Natural killer cell treated with Interleukin-12 subunit alpha and Interleukin-12 subunit beta and Interleukin-15 and Interleukin-18, amount 100 ng/mL, for 72 hours (primary cell): ENCODE results near the gene TADA3. TPM values are rescaled to one million over a fixed set of nuclear protein-coding genes. Genes with fewer than 3 reads are reported as not detected.

Source experiments
- ATAC-seq, 2 donors: fragments of 150-1000 bp; cut with Tn5 transposase in 1 of 2; sonication (Bioruptor Pico), chemical (Tn5 transposase) in 1 of 2; 2 replicates each; pipeline ENCODE4 v1.10.0; 2021
- DNase-seq: peaks from one replicate; pipeline ENCODE4 v3.0.0; 2022; ENCODE audit warnings: low spot score
- H3K27ac Mint-ChIP-seq, 2 donors: 1 replicate in 1 of 2; 2 replicates in 1 of 2; pipeline ENCODE4 v1.8.0; 2022; ENCODE audit warnings: mixed read lengths in 2 of 2, mild to moderate bottlenecking in 1 of 2, moderate library complexity in 1 of 2
- H3K27me3 Mint-ChIP-seq, 2 donors: 1 replicate in 1 of 2; 2 replicates in 1 of 2; pipeline ENCODE4 v1.8.0; 2022; ENCODE audit warnings: mixed read lengths in 2 of 2
- H3K36me3 Mint-ChIP-seq: one replicate; pipeline ENCODE4 v1.8.0; 2022; ENCODE audit warnings: mixed read lengths
- H3K4me1 Mint-ChIP-seq, 2 donors: 1 replicate in 1 of 2; 2 replicates in 1 of 2; pipeline ENCODE4 v1.8.0; 2022; ENCODE audit warnings: low read depth in 2 of 2, mixed read lengths in 2 of 2, mild to moderate bottlenecking in 1 of 2
- H3K4me3 Mint-ChIP-seq: one replicate; pipeline ENCODE4 v1.8.0; 2022; ENCODE audit warnings: mixed read lengths
- H3K9me3 Mint-ChIP-seq: 2 replicates; pipeline ENCODE4 v1.8.0; 2022; ENCODE audit warnings: mixed read lengths
- total RNA-seq, 2 donors: library from RNA; stranded (reverse); gene quantifications; one replicate each; pipeline ENCODE4 v1.2.3, GENCODE V29; 2022

The TADA3 gene, protein sequence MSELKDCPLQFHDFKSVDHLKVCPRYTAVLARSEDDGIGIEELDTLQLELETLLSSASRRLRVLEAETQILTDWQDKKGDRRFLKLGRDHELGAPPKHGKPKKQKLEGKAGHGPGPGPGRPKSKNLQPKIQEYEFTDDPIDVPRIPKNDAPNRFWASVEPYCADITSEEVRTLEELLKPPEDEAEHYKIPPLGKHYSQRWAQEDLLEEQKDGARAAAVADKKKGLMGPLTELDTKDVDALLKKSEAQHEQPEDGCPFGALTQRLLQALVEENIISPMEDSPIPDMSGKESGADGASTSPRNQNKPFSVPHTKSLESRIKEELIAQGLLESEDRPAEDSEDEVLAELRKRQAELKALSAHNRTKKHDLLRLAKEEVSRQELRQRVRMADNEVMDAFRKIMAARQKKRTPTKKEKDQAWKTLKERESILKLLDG
- total RNA-seq: 10 to 100 TPM; 58.3 to 65.6 TPM

DNA sequence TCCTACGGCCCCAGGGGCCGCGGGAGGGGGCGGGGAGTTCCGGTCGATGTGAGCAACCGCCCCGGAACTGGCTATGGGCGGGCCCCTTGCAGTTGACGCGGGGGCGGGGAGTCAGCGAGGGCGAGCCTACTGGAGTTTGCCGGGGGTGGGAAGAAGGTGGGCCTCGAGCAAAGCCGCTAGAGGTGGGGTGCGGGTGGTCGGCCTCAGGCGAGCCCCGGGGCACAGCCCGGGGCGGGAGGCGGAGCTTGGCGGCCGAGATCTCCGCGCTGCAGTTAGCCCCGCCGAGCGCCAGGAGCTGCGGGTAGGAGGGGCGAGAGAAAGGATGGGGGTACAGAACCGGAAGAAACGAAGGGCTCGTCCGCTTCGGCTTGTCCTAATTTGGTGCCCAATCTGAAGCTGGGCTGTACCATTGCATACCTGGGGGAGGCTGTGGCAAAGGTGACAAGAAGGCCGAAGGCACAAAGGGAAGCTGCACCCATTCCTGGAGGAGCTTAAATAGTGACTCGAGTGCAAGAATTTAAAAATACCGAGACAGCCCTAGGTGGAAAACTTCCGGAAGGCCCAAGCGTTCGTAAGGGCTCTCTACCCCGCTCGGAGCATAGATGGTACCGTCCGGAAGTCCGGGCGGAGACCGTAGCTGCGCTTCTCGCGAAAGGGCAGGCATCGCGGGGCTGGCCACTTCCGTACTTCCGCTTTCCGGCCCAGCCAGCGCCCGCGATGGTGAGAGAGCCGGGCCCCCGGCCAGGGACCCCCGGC lies at the start of gene TADA3, which contains the start of gene ARPC4:
TSS of gene TADA3 (minus strand) at position 69 of the 756 bp plus-strand sequence. CDS start 1,007 bp downstream, outside the sequence.
TSS of gene ARPC4 (plus strand) at position 678 of the 756 bp plus-strand sequence. CDS start at position 718, 40 bp downstream.
- Mint-ChIP-seq H3K9me3 (no peaks in the 10 kb centered on the region), H3K4me1 (peaks cover 55 to 56% of the 10 kb centered on the region in 2 donors), H3K4me3 (peak within 1 kb of the TSS; percentile 99), H3K27me3 (no peaks in the 10 kb centered on the region), H3K27ac (peak within 1 kb of the TSS; percentile 99), H3K36me3 (peaks cover 34% of the 10 kb centered on the region)
- DNase-seq (peak; percentile 97), ATAC-seq (peak; percentile 91 to 94)

DNA sequence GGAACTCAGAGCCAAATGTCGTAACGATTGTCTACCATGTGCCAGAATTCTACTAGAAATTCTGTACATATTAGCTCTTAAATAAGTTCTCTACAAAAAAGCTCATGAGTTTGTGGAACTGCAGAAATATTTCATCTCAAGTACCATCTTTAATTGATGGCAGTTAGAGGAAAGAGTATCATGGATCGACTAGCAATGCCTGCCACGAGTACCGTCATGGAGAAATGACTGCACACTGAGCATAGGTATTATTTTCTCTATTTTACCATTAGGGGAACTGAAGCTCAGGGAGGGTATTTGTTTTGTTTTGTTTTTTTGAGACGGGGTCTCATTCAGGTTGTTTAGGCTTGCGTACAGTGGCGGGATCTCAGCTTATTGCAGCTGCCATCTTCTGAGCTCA lies 48.7 kb upstream of the TADA3 start:
- ATAC-seq: no peak
- peak overlapping the region in 1 of 2 donors; percentile 18 for H3K27ac Mint-ChIP-seq

DNA sequence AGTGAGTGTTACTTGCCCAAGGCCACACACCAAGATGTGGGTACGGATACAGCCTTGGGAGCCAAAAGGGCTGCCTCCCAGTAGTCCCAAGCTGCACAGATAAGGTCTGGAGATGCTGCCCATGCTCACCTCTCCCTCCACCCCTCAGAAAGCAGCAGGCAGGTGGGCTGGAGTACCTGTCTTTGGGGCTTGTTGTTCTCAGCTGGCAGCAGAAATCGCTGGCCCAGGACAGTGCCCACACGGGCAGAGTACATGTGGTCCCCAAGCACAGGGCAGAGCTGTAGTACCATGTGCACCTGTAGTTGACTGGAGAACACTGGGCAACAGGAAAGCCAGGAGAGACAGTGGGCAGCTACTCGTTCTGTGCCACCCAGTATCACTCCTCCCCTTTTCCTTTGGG lies 46.6 kb upstream of the TADA3 start:
- H3K4me3 Mint-ChIP-seq: no peak overlapping the region
- H3K9me3 Mint-ChIP-seq: no peaks in the 10 kb centered on the region
- no peak for ATAC-seq
- peak; percentile 61 for DNase-seq
- no peak overlapping the region for H3K27ac Mint-ChIP-seq
- peaks cover 5% of the 10 kb centered on the region for H3K36me3 Mint-ChIP-seq
- no peaks in the 10 kb centered on the region for H3K27me3 Mint-ChIP-seq
- peaks cover 13 to 16% of the 10 kb centered on the region in 2 donors for H3K4me1 Mint-ChIP-seq

More for the DNA sequence above, 48.7 kb upstream of the TADA3 start:
- Mint-ChIP-seq H3K4me1 (peaks cover 11 to 23% of the 10 kb centered on the region in 2 donors), H3K9me3 (no peaks in the 10 kb centered on the region), H3K36me3 (peaks cover 5% of the 10 kb centered on the region), H3K4me3 (no peak overlapping the region), H3K27me3 (no peaks in the 10 kb centered on the region)
- DNase-seq: no peak

DNA sequence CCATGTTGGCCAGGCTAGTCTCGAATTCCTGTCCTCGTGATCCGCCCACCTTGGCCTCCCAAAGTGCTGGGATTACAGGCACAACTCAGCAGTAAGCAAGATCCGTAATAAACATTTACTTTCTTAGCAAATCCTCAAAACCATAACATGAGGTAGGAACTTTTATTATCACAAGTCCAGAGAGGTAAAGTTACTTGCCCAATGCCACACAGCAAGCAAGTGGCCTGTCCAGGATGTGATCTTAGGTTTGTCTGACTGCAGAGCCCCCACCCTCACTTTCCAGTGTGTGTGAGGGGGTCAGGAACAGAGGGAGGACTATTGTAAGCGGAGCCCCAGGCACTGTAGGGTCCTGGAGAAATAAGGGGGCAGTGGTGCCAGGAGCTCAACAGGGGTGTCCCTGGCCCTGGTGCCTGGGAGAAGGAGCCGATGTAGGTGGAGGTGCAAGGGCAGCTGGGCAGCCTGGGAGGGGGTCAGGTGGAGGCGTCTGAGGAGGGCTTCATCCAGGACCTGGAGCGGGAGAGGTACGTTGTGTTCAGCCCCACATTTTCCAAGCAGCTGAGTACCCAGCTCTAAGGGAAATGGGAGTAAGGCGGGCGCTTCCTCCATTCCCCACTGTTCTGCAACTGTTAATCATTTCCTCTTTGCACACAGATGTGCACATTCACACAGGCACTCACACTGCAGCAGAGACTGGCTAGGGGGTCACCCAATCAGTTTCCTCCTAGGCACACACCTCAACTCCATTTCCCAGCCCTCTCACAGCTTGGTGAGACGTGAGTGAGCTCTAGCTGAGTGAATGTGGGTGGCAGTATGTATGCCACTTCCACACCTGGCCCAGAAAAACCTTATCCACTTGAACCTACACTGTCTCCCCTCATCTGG lies 45.7 kb upstream of the TADA3 start:
- no peaks in the 10 kb centered on the region for H3K27me3 Mint-ChIP-seq
- ATAC-seq (no peak), DNase-seq (peak; percentile 22)
- H3K4me1 Mint-ChIP-seq: peaks cover 10 to 13% of the 10 kb centered on the region in 2 donors
- no peaks in the 10 kb centered on the region for H3K9me3 Mint-ChIP-seq
- H3K4me3 Mint-ChIP-seq: no peak overlapping the region
- peaks cover 5% of the 10 kb centered on the region for H3K36me3 Mint-ChIP-seq
- no peak overlapping the region for H3K27ac Mint-ChIP-seq

DNA sequence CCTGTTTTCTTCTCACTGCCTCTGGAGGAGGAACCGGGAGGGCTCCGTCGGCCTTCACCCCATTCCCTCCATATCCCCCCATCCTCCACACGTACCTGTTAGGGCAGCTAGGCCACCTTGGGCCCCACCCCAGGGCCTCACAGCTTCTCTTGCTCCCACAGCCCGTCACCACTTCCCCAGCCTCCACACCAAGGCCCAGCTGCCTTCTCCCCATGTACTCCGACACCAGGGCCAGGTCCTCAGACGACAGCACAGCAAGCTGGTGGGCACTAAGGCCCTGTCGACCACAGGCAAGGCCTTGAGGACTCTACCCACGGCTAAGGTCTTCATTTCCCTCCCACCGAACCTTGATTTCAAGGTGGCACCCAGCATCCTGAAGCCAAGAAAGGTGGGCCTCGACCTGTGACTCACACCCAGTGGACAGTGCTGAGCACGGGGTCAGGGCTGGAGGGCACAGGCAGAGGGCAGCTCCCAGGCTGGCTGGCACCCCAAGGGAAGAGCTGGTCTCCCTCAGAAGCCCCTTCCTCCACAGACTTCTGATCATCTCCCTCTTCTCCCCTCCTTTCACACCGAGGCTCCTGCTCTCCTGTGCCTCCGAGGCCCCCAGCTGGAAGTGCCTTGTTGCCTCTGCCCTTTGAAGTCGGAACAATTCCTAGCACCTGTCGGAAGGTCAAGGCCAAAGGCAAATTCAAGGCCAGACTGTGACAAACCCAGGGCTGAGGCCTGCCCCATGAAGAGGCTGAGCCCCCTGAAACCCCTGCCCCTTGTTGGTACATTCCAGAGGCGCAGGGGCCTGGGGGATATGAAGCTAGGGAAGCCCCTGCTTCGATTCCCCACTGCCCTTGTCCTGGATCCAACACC lies 42.5 kb upstream of the TADA3 start:
- Mint-ChIP-seq H3K36me3 (no peaks in the 10 kb centered on the region), H3K27ac (peak overlapping the region in 1 of 2 donors; percentile 50), H3K4me3 (no peak overlapping the region), H3K4me1 (peaks cover 0 to 11% of the 10 kb centered on the region in 2 donors), H3K27me3 (no peaks in the 10 kb centered on the region), H3K9me3 (no peaks in the 10 kb centered on the region)
- peak; percentile 40 for DNase-seq
- no peak for ATAC-seq

DNA sequence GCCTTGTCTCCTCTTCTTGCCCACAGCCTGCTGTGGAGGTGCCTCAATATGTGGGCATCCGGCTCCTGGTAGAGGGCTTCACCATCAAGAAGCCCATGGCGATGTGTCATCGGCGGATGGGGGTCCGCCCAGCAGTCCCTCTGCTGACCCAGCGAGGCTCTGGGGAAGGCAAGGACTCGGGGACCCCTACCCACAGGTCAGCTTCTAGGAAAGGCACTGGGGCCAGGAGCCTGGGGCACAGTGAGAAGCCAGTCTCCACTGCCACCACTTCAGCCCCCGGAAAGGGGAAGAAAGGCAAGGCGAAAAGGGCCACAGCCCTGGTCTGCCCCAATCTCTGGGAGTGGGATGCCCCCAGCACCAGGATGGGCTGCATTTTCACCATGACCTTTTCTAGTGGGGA lies 40.8 kb upstream of the TADA3 start:
- H3K27ac Mint-ChIP-seq: no peak overlapping the region
- no peaks in the 10 kb centered on the region for H3K27me3 Mint-ChIP-seq
- H3K36me3 Mint-ChIP-seq: no peaks in the 10 kb centered on the region
- no peak overlapping the region for H3K4me3 Mint-ChIP-seq
- H3K4me1 Mint-ChIP-seq: peaks cover 0 to 11% of the 10 kb centered on the region in 2 donors
- H3K9me3 Mint-ChIP-seq: no peaks in the 10 kb centered on the region
- DNase-seq (peak; percentile 54), ATAC-seq (no peak)

GRCh38 chr3:9831253-9831652 lies 39.0 kb upstream of the TADA3 start:
- Mint-ChIP-seq H3K27ac (no peak overlapping the region), H3K36me3 (no peaks in the 10 kb centered on the region), H3K27me3 (no peaks in the 10 kb centered on the region), H3K9me3 (no peaks in the 10 kb centered on the region), H3K4me1 (peaks cover 0 to 12% of the 10 kb centered on the region in 2 donors), H3K4me3 (no peak overlapping the region)
- ATAC-seq (no peak), DNase-seq (peak; percentile 12)

- H3K27ac Mint-ChIP-seq: no peak overlapping the region
- DNase-seq (peak; percentile 55), ATAC-seq (no peak)
- H3K36me3 Mint-ChIP-seq: no peaks in the 10 kb centered on the region
- H3K4me3 Mint-ChIP-seq: no peak overlapping the region
- H3K9me3 Mint-ChIP-seq: no peaks in the 10 kb centered on the region
- H3K27me3 Mint-ChIP-seq: no peaks in the 10 kb centered on the region
- H3K4me1 Mint-ChIP-seq: peaks cover 0 to 10% of the 10 kb centered on the region in 2 donors
These were observed 36.8 kb upstream of the TADA3 start for GRCh38 chr3:9828801-9829755.

DNA sequence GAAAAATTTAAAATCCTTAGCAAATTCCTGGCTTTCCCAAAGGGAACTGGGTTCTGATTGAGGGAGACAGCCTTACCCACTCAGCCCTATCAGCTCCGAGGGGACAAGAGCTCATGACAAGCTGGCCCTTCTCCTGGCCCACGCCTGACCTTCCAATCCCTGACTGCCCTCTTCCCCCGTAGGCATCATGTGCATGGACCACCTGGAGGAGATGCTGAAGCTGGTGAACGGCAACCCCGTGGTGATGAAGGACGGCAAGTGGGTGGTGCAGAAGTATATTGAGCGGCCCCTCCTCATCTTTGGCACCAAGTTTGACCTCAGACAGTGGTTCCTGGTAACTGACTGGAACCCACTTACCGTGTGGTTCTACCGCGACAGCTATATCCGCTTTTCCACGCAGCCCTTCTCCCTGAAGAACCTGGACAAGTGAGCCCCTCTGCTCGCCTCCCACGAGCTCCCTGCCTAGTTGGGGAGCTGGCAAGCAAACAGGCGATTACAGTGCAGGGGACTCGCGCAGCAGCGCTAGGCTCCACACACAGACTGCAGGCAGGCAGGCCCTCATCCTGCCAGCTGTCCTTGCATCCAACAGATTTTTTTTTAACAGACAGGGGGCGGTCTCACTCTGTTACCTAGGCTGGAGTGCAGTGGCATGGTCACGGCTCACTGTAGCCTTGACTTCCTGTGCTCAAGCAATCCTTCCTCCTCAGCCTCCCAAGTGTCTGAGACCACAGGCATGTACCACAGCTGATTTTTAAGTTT lies 34.7 kb upstream of the TADA3 start:
- Mint-ChIP-seq H3K27ac (peak overlapping the region in 1 of 2 donors; percentile 59), H3K27me3 (no peaks in the 10 kb centered on the region), H3K36me3 (no peaks in the 10 kb centered on the region), H3K4me1 (peaks cover 0 to 10% of the 10 kb centered on the region in 2 donors), H3K9me3 (no peaks in the 10 kb centered on the region), H3K4me3 (no peak overlapping the region)
- ATAC-seq (peak; percentile 48 to 67), DNase-seq (no peak)

DNA sequence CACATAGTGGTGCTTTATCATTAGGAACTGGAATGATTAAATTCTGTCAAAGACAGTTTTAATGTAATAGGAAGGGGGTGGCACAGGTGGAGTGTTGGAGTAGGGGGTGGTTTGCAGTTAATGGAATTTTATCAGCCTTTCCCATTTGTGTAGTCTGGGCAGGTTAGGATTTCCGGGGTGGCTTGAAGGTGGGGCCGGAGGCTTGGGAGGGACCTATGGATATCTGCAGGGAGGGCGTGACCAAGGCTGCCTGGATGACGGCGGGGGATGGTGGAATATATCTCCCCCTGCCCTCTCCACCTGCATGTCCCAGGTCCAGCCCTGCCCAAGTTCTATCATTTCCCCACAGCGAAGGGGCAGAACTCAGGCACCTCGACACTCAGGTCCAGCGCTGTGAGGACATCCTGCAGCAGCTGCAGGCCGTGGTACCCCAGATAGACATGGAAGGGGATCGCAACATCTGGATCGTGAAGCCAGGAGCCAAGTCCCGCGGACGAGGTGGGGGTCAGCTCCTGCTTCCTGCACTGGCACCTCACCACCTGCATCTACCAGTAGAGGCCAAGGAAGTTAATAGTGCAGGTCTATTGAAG lies 33.3 kb upstream of the TADA3 start:
- no peak for DNase-seq
- Mint-ChIP-seq H3K4me1 (peaks cover 0 to 4% of the 10 kb centered on the region in 2 donors), H3K27me3 (no peaks in the 10 kb centered on the region), H3K27ac (no peak overlapping the region), H3K4me3 (no peak overlapping the region), H3K9me3 (no peaks in the 10 kb centered on the region), H3K36me3 (no peaks in the 10 kb centered on the region)
- no peak for ATAC-seq

DNA sequence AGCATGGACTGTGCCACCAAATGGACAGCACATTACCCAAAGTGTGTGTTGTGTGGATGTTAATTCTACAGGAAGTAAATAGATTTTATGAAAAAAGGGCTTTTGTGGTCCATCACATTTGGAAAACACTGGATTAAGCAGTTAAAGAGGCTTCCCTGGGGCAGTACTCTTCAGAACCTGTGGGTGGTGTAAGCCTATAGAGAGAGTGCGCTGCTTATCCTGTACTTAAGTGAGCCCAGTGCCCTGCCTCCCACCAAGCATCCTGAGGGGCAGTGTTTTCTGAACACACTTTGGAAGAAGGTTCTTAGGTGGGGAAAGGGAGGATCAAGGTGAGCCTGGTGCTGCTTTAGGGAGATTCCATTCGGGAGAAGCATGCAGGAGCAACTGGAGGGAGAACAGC lies 28.7 kb upstream of the TADA3 start:
- H3K27me3 Mint-ChIP-seq: no peaks in the 10 kb centered on the region
- H3K4me1 Mint-ChIP-seq: peaks cover 0 to 6% of the 10 kb centered on the region in 2 donors
- DNase-seq: no peak
- H3K27ac Mint-ChIP-seq: no peak overlapping the region
- no peaks in the 10 kb centered on the region for H3K9me3 Mint-ChIP-seq
- H3K4me3 Mint-ChIP-seq: no peak overlapping the region
- no peak for ATAC-seq
- peaks cover 7% of the 10 kb centered on the region for H3K36me3 Mint-ChIP-seq
